NCI-H187 treated with DMSO at 0.1 percent for 48 hours (cell line): Measurements from ENCODE around the gene GPER1.
"Not testable (repeated sequence)": the region's sequence is repeated elsewhere in the genome, so short reads cannot be mapped to it uniquely, and the experiment has no call there.

Experiments
- DNase-seq: peaks from one replicate; lab custom pipeline; 2025; lab: John Stamatoyannopoulos, UW

Gene GPER1

GRCh38 chr7:1121476-1121875 lies 33.6 kb downstream of the GPER1 start:
- no peak for DNase-seq

- no peak for DNase-seq
Measured at GRCh38 chr7:1121886-1122831, 34.2 kb downstream of the GPER1 start.

- no peak for DNase-seq
Measured at GRCh38 chr7:1122832-1123501, 35.1 kb downstream of the GPER1 start.

- no peak for DNase-seq
Measured at GRCh38 chr7:1123715-1124114, 35.8 kb downstream of the GPER1 start.

- no peak for DNase-seq
Measured at GRCh38 chr7:1124164-1124563, 36.3 kb downstream of the GPER1 start.

- DNase-seq, result no peak
Measured at GRCh38 chr7:1124816-1125602, 37.1 kb downstream of the GPER1 start.

- no peak for DNase-seq
Measured at GRCh38 chr7:1125603-1125969, 37.7 kb downstream of the GPER1 start.

GRCh38 chr7:1127001-1127400 lies 39.1 kb downstream of the GPER1 start:
- no peak for DNase-seq

- DNase-seq, result no peak
Measured at GRCh38 chr7:1129431-1129830, 41.5 kb downstream of the GPER1 start.

- no peak for DNase-seq
Measured at GRCh38 chr7:1130021-1130990, 42.4 kb downstream of the GPER1 start.

- DNase-seq, result no peak
Measured at GRCh38 chr7:1131471-1132265, 43.8 kb downstream of the GPER1 start.

GRCh38 chr7:1134951-1135350 lies 47.0 kb downstream of the GPER1 start:
- DNase-seq, result no peak

GRCh38 chr7:1136841-1137516 lies 49.1 kb downstream of the GPER1 start:
- DNase-seq, result no peak

GRCh38 chr7:1137517-1138167 lies 49.7 kb downstream of the GPER1 start:
- no peak for DNase-seq

GRCh38 chr7:1140476-1141104 lies 52.7 kb downstream of the GPER1 start:
- no peak for DNase-seq

- DNase-seq, result no peak
Measured at GRCh38 chr7:1141651-1142050, 53.7 kb downstream of the GPER1 start.

- DNase-seq, result no peak
Measured at GRCh38 chr7:1142051-1142635, 54.2 kb downstream of the GPER1 start.

- DNase-seq, result not testable (repeated sequence)
Measured at GRCh38 chr7:1143031-1143430, 55.1 kb downstream of the GPER1 start.
